ENCODE data around the gene AIFM3. TPM values are rescaled to one million over a fixed set of nuclear protein-coding genes. Genes with fewer than 3 reads are reported as not detected.

Gene AIFM3
- total RNA-seq, 1 donor from 2014 or later: 1.3 TPM

- H3K27me3 Mint-ChIP-seq: no peaks in the 10 kb centered on the region
- intact Hi-C loops (cut with micrococcal nuclease): no loop called here
- no peak overlapping the region for H3K4me3 Mint-ChIP-seq
- no peaks in the 10 kb centered on the region for H3K36me3 Mint-ChIP-seq (ENCODE audit: low read depth)
- H3K9me3 Mint-ChIP-seq: peaks cover 2% of the 10 kb centered on the region
- ATAC-seq (ENCODE audit: low read depth) (no peak), DNase-seq (no peak)
- TF ChIP-seq CTCF (IDR thresholded peaks at IDR 0.05): no peak
- H3K4me1 Mint-ChIP-seq: peaks cover 30% of the 10 kb centered on the region
- no peak overlapping the region for H3K27ac Mint-ChIP-seq
- POLR2A ChIA-PET: interaction anchor here (0.8 kb wide), 1 partner anchor 27 kb away, joined by 4 read pairs; no protein-coding TSS in a partner anchor
- CTCF ChIA-PET: no interaction called here
These were observed 8.7 kb downstream of the AIFM3 start for GRCh38 chr22:20975541-20976290.

GRCh38 chr22:20976291-20976877 lies 9.3 kb downstream of the AIFM3 start:
- peaks cover 2% of the 10 kb centered on the region for H3K9me3 Mint-ChIP-seq
- CTCF ChIA-PET: no interaction called here
- POLR2A ChIA-PET: interaction anchor here (0.8 kb wide), 1 partner anchor 26 kb away, joined by 4 read pairs; no protein-coding TSS in a partner anchor
- H3K27ac Mint-ChIP-seq: no peak overlapping the region
- DNase-seq: no peak
- no peak overlapping the region for H3K4me3 Mint-ChIP-seq
- no peaks in the 10 kb centered on the region for H3K27me3 Mint-ChIP-seq
- ATAC-seq (ENCODE audit: low read depth): no peak
- H3K36me3 Mint-ChIP-seq (ENCODE audit: low read depth): no peaks in the 10 kb centered on the region
- peaks cover 33% of the 10 kb centered on the region for H3K4me1 Mint-ChIP-seq
- TF ChIP-seq CTCF (IDR thresholded peaks at IDR 0.05): no peak
- intact Hi-C loops (cut with micrococcal nuclease): no loop called here

GRCh38 chr22:20977019-20977418 lies 10.0 kb downstream of the AIFM3 start:
- intact Hi-C loops (cut with micrococcal nuclease): no loop called here

GRCh38 chr22:20977516-20978170 lies 10.6 kb downstream of the AIFM3 start:
- DNase-seq: no peak
- ChIA-PET CTCF (interaction anchor here (1.2 kb wide), 1 partner anchor 10 kb away, joined by 3 read pairs; the partner anchor contains the start of gene AIFM3), POLR2A (interaction anchor here (0.7 kb wide), 1 partner anchor 21 kb away, joined by 7 read pairs; no protein-coding TSS in a partner anchor)
- Mint-ChIP-seq H3K36me3 (ENCODE audit: low read depth) (peaks cover 1% of the 10 kb centered on the region), H3K4me1 (peaks cover 26% of the 10 kb centered on the region), H3K27ac (no peak overlapping the region), H3K4me3 (no peak overlapping the region), H3K27me3 (no peaks in the 10 kb centered on the region), H3K9me3 (peaks cover 2% of the 10 kb centered on the region)
- intact Hi-C loops (cut with micrococcal nuclease): no loop called here
- ATAC-seq (ENCODE audit: low read depth): no peak
- no peak for TF ChIP-seq CTCF (IDR thresholded peaks at IDR 0.05)

More at GRCh38 chr22:20977019-20977418, 10.0 kb downstream of the AIFM3 start:
- Mint-ChIP-seq H3K4me3 (no peak overlapping the region), H3K27me3 (no peaks in the 10 kb centered on the region), H3K9me3 (peaks cover 2% of the 10 kb centered on the region), H3K27ac (no peak overlapping the region), H3K4me1 (peaks cover 29% of the 10 kb centered on the region), H3K36me3 (ENCODE audit: low read depth) (no peaks in the 10 kb centered on the region)
- DNase-seq: no peak
- CTCF ChIA-PET: interaction anchor here (1.2 kb wide), 1 partner anchor 10 kb away, joined by 3 read pairs; the partner anchor contains the start of gene AIFM3
- no peak for ATAC-seq (ENCODE audit: low read depth)
- POLR2A ChIA-PET: no interaction called here
- no peak for TF ChIP-seq CTCF (IDR thresholded peaks at IDR 0.05)

GRCh38 chr22:20978419-20978818 lies 11.4 kb downstream of the AIFM3 start:
- no peak for TF ChIP-seq CTCF (IDR thresholded peaks at IDR 0.05)
- ATAC-seq (ENCODE audit: low read depth): no peak
- no peak for DNase-seq
- Mint-ChIP-seq H3K4me3 (no peak overlapping the region), H3K4me1 (peaks cover 28% of the 10 kb centered on the region), H3K36me3 (ENCODE audit: low read depth) (peaks cover 2% of the 10 kb centered on the region), H3K9me3 (peaks cover 2% of the 10 kb centered on the region), H3K27ac (no peak overlapping the region), H3K27me3 (no peaks in the 10 kb centered on the region)
- POLR2A ChIA-PET: no interaction called here
- intact Hi-C loops (cut with micrococcal nuclease): no loop called here
- CTCF ChIA-PET: interaction anchor here (1.2 kb wide), 1 partner anchor 11 kb away, joined by 3 read pairs; the partner anchor contains the start of gene AIFM3
